OCI-LY3 (cell line): ENCODE measurements around the gene MAP3K3.
A peak's percentile ranks its signal among the peaks of the same experiment; 100 is the strongest.

Source experiments
- H2AFZ ChIP-seq: fragments of 200-600, 300-600 bp; shearing (Covaris generic); 2 replicates; pipeline ENCODE4 v1.6.0; 2014; ENCODE audit warnings: antibody characterized with exemption, low read depth, low read length
- H3K27ac ChIP-seq: fragments of 200-600, 300-600 bp; sonication (generic); 2 replicates; pipeline ENCODE4 v1.5.1; 2014; ENCODE audit warnings: mild to moderate bottlenecking, low read length, moderate library complexity, mixed read lengths
- H3K27me3 ChIP-seq: fragments of 200-600, 300-600 bp; sonication (generic); 2 replicates; pipeline ENCODE4 v1.6.1; 2014; ENCODE audit warnings: low read depth, low read length, mixed read lengths
- H3K36me3 ChIP-seq: fragments of 200-600, 300-600 bp; sonication (generic); replicated peaks from 2 replicates; pipeline ENCODE3; 2014; ENCODE audit warnings: low read depth, low read length, mixed read lengths
- H3K4me1 ChIP-seq: fragments of 300-600, 200-600 bp; sonication (generic); 2 replicates; pipeline ENCODE4 v1.6.1; 2014; ENCODE audit warnings: low read length, mixed read lengths
- H3K4me2 ChIP-seq: fragments of 200-600, 300-600 bp; sonication (generic); 2 replicates; pipeline ENCODE4 v1.6.1; 2014; ENCODE audit warnings: low read length, mixed read lengths
- H3K4me3 ChIP-seq: fragments of 300-600, 200-600 bp; sonication (generic); 2 replicates; pipeline ENCODE4 v1.5.1; 2014; ENCODE audit warnings: antibody characterized with exemption, mild to moderate bottlenecking, low read length, moderate library complexity
- H3K79me2 ChIP-seq: fragments of 300-600, 200-600 bp; shearing (Covaris generic); 2 replicates; pipeline ENCODE4 v1.6.1; 2014; ENCODE audit warnings: mild to moderate bottlenecking, low read length, mixed read lengths
- H3K9ac ChIP-seq: fragments of 300-600, 200-600 bp; shearing (Covaris generic); 2 replicates; pipeline ENCODE4 v1.6.0; 2014; ENCODE audit warnings: mild to moderate bottlenecking, low read length, moderate library complexity
- H3K9me3 ChIP-seq: fragments of 200-600, 300-600 bp; shearing (Covaris generic); 2 replicates; pipeline ENCODE4 v1.6.1; 2014; ENCODE audit warnings: low read length, mixed read lengths; ENCODE audit not compliant: insufficient read depth
- H4K20me1 ChIP-seq: fragments of 200-600, 300-600 bp; sonication (generic); 2 replicates; pipeline ENCODE4 v1.6.1; 2016; ENCODE audit warnings: low read length, mixed read lengths; ENCODE audit not compliant: insufficient read depth
- EZH2phosphoT487 ChIP-seq: fragments of 200-600 bp; shearing (Covaris generic); IDR thresholded peaks from 2 replicates; pipeline ENCODE4 v1.6.1; 2018; ENCODE audit warnings: antibody characterized with exemption, mixed run types, low read depth
- TF ChIP-seq, protein P1 (sequence below): fragments of 200-600, 300-600 bp; sonication (generic); IDR thresholded peaks from 2 replicates; pipeline ENCODE4 v1.5.1; 2014; ENCODE audit warnings: antibody characterized with exemption, low read length, low read depth

MAP3K3 gene

DNA sequence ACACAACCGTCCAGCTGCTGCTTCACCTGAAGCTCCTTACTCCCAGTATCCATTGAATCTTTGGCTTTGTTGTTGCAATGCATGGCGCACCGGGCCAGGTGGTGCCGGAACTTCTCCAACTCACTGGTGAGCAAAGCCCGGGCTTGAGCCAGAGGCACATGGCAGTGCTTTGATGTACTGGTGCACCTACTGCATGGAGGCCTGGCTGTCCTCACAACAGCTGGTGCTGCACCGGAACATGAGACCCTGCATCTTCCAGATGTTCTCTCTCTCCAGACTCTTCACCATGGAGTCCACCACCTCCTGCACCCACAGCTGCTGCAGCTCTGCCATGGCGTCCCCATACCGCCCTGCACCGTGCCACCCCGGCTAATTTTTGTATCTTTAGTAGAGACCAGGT is 11.4 kb upstream of the MAP3K3 start:
- Histone ChIP-seq H3K27ac (no peak overlapping the region), H3K4me2 (no peak overlapping the region), H3K9me3 (no peaks in the 10 kb centered on the region), H4K20me1 (no peaks in the 10 kb centered on the region), H3K79me2 (no peaks in the 10 kb centered on the region), H3K27me3 (no peaks in the 10 kb centered on the region), H3K4me1 (no peaks in the 10 kb centered on the region), H3K9ac (no peak overlapping the region), H3K36me3 (peaks cover 11% of the 10 kb centered on the region), H3K4me3 (no peak overlapping the region), H2AFZ (no peak overlapping the region)
- no peak for TF ChIP-seq EZH2phosphoT487
- TF ChIP-seq, protein P1, sequence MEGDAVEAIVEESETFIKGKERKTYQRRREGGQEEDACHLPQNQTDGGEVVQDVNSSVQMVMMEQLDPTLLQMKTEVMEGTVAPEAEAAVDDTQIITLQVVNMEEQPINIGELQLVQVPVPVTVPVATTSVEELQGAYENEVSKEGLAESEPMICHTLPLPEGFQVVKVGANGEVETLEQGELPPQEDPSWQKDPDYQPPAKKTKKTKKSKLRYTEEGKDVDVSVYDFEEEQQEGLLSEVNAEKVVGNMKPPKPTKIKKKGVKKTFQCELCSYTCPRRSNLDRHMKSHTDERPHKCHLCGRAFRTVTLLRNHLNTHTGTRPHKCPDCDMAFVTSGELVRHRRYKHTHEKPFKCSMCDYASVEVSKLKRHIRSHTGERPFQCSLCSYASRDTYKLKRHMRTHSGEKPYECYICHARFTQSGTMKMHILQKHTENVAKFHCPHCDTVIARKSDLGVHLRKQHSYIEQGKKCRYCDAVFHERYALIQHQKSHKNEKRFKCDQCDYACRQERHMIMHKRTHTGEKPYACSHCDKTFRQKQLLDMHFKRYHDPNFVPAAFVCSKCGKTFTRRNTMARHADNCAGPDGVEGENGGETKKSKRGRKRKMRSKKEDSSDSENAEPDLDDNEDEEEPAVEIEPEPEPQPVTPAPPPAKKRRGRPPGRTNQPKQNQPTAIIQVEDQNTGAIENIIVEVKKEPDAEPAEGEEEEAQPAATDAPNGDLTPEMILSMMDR, result no peak

DNA sequence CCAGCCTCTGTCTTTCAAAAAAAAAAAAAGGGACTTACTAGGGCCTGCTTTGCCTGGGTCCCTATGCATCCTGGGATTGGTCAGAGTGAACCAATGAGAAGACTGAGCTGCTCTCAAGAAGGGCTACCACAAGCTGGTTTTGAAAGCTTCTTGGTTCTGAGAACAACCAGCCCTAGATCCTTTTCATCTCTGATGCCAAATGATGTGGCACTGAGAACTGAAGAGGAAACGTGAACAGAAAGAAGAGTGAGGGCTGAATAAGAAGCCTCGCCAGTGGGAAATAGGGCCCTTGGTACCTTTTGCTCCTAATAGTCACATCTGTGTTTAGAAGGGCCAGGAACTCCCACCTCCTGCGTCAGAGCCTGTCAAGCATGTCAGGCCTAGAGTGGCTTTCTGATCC is 10.9 kb upstream of the MAP3K3 start:
- no peak overlapping the region for H2AFZ ChIP-seq
- no peaks in the 10 kb centered on the region for H3K9me3 ChIP-seq
- TF ChIP-seq, protein P1, result no peak
- TF ChIP-seq EZH2phosphoT487, result no peak
- H3K4me3 ChIP-seq, result no peak overlapping the region
- no peaks in the 10 kb centered on the region for H4K20me1 ChIP-seq
- H3K4me2 ChIP-seq, result no peak overlapping the region
- H3K4me1 ChIP-seq, result no peaks in the 10 kb centered on the region
- H3K27me3 ChIP-seq, result no peaks in the 10 kb centered on the region
- no peak overlapping the region for H3K9ac ChIP-seq
- H3K36me3 ChIP-seq, result peaks cover 8% of the 10 kb centered on the region
- H3K79me2 ChIP-seq, result no peaks in the 10 kb centered on the region
- H3K27ac ChIP-seq, result no peak overlapping the region

GRCh38 chr17:63613663-63614062 is 8.6 kb upstream of the MAP3K3 start:
- H3K36me3 ChIP-seq, result no peaks in the 10 kb centered on the region
- H2AFZ ChIP-seq, result no peak overlapping the region
- H3K4me3 ChIP-seq, result no peak overlapping the region
- no peak overlapping the region for H3K9ac ChIP-seq
- no peaks in the 10 kb centered on the region for H4K20me1 ChIP-seq
- no peak overlapping the region for H3K4me2 ChIP-seq
- H3K27me3 ChIP-seq, result no peaks in the 10 kb centered on the region
- no peak overlapping the region for H3K27ac ChIP-seq
- no peak for TF ChIP-seq EZH2phosphoT487
- TF ChIP-seq, protein P1, result no peak
- no peaks in the 10 kb centered on the region for H3K4me1 ChIP-seq
- H3K79me2 ChIP-seq, result no peaks in the 10 kb centered on the region
- no peaks in the 10 kb centered on the region for H3K9me3 ChIP-seq

DNA sequence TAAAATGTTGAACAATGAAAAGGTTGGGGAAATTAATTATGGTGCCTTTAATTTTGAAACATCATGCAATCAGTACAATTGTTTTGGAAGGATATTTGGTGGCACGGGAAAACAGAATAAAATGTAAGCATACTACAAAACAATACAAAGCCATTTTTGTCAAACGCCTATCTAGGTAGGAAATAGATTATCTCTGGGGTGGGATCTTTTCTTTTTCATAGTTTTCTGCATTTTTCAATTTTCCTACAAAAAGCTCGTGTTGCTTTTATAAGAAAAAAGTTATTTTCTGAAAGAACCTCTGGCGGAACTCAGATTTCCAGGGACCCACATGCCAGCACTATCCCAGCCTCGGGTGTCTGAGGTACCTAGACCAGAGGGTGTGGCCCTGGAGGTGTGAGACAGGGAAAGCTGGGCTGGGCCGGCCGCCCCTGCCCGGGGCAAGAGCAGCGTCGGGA is 961 bp upstream of the MAP3K3 start:
- H3K27ac ChIP-seq, result peak overlapping the region; percentile 32
- H3K27me3 ChIP-seq, result no peaks in the 10 kb centered on the region
- H3K36me3 ChIP-seq, result no peaks in the 10 kb centered on the region
- H3K9ac ChIP-seq, result peak overlapping the region; percentile 67
- peaks cover 11% of the 10 kb centered on the region for H3K4me1 ChIP-seq
- peak overlapping the region; percentile 77 for H3K4me2 ChIP-seq
- TF ChIP-seq EZH2phosphoT487, result no peak
- TF ChIP-seq, protein P1, result no peak
- peak overlapping the region; percentile 98 for H3K4me3 ChIP-seq
- peaks cover 27% of the 10 kb centered on the region for H3K79me2 ChIP-seq
- no peaks in the 10 kb centered on the region for H4K20me1 ChIP-seq
- H2AFZ ChIP-seq, result peak overlapping the region; percentile 56; the same call in 1 of the 2 replicates
- H3K9me3 ChIP-seq, result no peaks in the 10 kb centered on the region
